NCI-H748 (cell line): ENCODE results near the gene ABCG5.

ENCODE experiments used
- DNase-seq: peaks from one replicate; lab custom pipeline; 2025; ENCODE audit not compliant: unreplicated experiment; lab: John Stamatoyannopoulos, UW

The ABCG5 gene

GRCh38 chr2:43810888-43811287, 27.8 kb downstream of the ABCG5 start:
- no peak for DNase-seq

- DNase-seq, result no peak
Measured at GRCh38 chr2:43810452-43810851, 28.2 kb downstream of the ABCG5 start.

GRCh38 chr2:43806719-43807031, 32.0 kb downstream of the ABCG5 start:
- DNase-seq, result no peak

- no peak for DNase-seq
Measured at GRCh38 chr2:43803113-43803512, 35.5 kb downstream of the ABCG5 start.

GRCh38 chr2:43802135-43802534, 36.5 kb downstream of the ABCG5 start:
- DNase-seq, result no peak

GRCh38 chr2:43800894-43801293, 37.7 kb downstream of the ABCG5 start:
- DNase-seq, result no peak

GRCh38 chr2:43798300-43798699, 40.3 kb downstream of the ABCG5 start:
- DNase-seq, result no peak

- DNase-seq, result no peak
Measured at GRCh38 chr2:43796206-43796605, 42.4 kb downstream of the ABCG5 start.

- no peak for DNase-seq
Measured at GRCh38 chr2:43794956-43795355, 43.7 kb downstream of the ABCG5 start.

GRCh38 chr2:43792653-43793052, 46.0 kb downstream of the ABCG5 start:
- no peak for DNase-seq

- no peak for DNase-seq
Measured at GRCh38 chr2:43791035-43791765, 47.4 kb downstream of the ABCG5 start.

- no peak for DNase-seq
Measured at GRCh38 chr2:43790147-43790546, 48.5 kb downstream of the ABCG5 start.

- DNase-seq, result no peak
Measured at GRCh38 chr2:43788646-43789045, 50.0 kb downstream of the ABCG5 start.

GRCh38 chr2:43787895-43788294, 50.7 kb downstream of the ABCG5 start:
- no peak for DNase-seq

- no peak for DNase-seq
Measured at GRCh38 chr2:43778233-43778632, 60.4 kb downstream of the ABCG5 start.

GRCh38 chr2:43777306-43777926, 61.2 kb downstream of the ABCG5 start:
- DNase-seq, result no peak

GRCh38 chr2:43776324-43776723, 62.3 kb downstream of the ABCG5 start:
- DNase-seq, result no peak

- DNase-seq, result peak; percentile 5
Measured at GRCh38 chr2:43774617-43775016, 64.0 kb downstream of the ABCG5 start.

GRCh38 chr2:43773876-43774613, 64.6 kb downstream of the ABCG5 start, which contains the start of gene DYNC2LI1:
Gene DYNC2LI1 (plus strand): TSS chr2:43774039. CDS start chr2:43774139, 100 bp downstream.
- DNase-seq, result peak; percentile 91

- no peak for DNase-seq
Measured at GRCh38 chr2:43766006-43766405, 72.6 kb downstream of the ABCG5 start.

GRCh38 chr2:43764086-43764705, 74.4 kb downstream of the ABCG5 start:
- DNase-seq, result no peak

- DNase-seq, result no peak
Measured at GRCh38 chr2:43763091-43763490, 75.5 kb downstream of the ABCG5 start.
